GM19043 (cell line): ENCODE measurements around the gene MYO10.

Experiments used
- ATAC-seq: cut with Tn5 transposase; IDR thresholded peaks from one replicate; pipeline ENCODE4 v1.9.1; 2021; ENCODE audit warnings: low read depth; ENCODE audit not compliant: unreplicated experiment

MYO10 gene

DNA sequence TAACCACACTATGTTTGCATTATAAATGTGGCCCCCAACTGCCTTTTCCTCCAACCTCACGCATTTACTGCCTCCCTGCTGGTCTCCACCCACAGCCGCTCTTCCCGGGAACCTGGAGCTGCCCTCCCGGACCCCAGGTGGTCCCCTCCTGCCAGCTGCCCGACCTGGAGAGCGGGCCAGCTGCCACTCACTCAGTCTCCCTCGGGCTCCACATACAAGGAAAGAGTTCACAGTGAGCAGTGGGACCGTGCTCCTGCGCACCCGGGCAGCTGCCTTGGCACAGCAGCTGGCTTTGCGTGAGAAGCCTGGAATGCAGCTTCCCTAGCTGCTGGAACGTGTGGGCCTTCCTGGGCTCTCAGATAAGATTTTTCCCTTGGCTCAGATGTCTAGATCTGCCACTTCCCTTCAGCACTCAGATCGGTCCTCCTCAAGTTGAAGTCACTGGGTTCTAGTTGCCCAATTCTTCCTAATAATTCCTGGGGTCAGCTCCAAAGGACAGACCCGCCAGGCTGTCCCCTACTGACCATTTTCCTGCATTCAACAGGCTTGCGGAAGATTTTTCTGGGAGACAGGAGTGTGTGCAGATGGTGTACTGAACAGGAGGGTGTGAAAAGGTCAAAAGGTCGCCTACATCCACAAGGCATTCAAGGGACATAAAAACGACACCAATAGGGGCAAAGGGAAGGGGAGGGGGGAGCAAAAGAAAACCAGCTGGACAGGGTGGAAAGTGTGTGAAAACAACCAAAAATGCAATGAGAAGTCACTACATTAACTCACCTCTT, 69.1 kb downstream of the MYO10 start:
- no peak for ATAC-seq

DNA sequence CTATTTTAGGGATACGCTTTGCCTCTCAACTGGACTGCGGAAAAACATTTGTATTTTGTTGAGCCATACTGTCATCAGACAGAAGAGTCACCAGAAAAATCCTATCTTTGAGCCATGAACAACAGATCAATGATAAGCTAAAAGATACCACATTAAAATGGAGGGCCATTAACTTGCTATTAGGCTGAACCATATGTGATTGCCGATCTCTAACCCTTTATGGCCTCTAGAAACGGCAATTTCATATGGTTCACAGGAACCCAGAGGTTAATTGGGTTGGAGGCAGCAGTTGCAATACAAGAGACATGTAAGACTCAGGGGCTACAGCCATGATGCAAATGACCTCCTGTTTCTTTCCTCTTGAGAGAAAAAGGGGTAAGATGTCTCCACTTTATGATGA, 69.8 kb downstream of the MYO10 start:
- no peak for ATAC-seq

DNA sequence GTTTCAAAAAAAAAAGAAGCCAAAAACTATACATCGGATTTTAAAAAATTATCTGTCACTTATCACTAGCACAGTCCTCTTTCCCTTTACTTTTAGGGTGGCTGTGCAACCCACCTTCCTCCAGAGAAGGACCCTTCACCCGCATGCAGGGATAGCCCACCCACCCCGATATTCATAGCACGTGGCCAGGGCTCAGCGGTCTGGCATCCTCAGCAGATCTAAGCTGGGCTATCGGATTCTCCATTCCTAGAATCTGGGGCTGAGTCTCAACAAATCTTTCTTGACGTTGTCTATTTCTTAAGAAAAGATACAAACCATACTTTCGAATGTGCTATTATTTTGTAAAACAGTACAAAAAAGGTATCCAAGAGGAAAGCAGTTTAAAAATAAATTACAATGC, 70.9 kb downstream of the MYO10 start:
- no peak for ATAC-seq

DNA sequence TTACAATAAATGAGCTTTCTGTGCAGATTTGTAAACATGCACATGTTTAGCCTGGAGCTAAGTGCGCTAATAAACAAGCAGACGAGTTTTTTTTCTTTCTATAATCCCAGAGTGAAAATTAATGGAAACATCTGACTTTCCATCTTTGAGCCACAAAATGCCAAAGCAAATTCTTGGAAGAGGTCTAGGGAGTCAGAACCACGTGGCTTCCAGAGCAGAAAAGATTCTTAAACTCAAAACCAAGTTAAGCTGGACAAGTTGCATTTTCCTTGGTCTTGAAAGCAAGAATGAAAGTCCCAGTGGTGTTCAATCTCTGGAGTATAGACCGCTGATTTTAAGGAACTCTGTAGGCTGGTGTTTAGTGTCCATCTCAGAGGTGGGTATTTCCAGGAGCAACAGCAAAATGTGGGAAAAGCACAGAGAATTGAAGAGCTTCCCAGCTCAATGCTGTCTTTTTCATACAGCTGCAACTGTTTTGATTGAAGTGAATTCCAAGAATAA, 71.4 kb downstream of the MYO10 start:
- no peak for ATAC-seq

DNA sequence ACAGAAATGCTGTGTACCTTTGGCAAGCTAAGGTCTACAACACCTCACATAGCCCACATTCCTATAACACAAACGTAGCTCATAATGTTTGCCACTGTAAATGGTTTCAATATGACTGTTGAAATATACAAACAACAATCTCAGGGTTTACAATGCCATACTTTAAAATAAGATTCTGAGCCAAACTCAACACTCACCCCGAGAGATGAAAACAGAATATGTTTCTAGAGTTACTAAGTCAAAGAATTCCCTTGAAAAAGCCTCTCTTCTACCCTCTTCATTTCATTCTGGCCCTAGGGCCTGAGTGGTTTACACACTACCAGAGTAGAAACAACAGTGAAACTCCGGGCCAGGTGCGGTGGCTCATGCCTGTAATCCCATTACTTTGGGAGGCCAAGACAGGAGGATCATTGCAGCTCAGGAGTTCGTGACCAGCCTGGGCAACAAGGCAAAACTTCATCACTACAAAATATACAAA, 72.6 kb downstream of the MYO10 start:
- ATAC-seq, result no peak

DNA sequence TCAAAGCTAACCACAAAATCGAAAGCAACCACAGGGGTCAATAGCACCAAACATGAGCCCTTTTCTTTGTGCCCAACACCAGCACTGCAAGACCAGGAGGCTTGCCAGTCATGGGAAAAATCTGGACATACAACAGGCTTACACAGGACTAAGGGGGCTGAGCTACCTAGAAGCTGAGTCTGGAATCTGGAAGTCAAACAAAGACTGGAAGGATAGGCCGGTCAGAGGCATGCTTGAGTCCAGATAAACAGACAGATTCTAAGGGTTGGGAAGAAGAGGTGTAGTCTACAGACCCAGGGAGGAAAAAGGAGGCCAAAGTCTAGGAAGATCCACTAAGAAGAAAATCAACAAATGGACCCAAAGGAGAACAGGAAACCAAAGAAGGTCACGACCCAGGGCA, 73.3 kb downstream of the MYO10 start:
- ATAC-seq, result no peak

DNA sequence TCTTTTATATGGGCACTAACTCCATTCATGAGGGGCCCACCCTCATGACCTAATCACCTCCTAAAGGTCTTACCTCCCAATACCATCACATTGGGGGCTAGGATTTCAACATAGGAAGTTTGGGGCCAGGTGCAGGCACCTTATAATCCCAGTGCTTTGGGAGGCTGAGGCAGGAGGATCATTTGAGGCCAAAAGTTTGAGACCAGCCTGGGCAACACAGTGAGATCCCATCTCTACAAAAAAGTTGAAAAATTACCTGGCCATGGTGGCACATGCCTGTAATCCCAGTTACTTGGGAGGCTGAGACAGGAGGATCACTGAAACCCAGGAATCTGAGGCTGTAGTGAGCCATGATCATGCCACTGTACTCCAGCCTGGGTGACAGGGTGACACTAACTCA, 76.7 kb downstream of the MYO10 start:
- no peak for ATAC-seq

DNA sequence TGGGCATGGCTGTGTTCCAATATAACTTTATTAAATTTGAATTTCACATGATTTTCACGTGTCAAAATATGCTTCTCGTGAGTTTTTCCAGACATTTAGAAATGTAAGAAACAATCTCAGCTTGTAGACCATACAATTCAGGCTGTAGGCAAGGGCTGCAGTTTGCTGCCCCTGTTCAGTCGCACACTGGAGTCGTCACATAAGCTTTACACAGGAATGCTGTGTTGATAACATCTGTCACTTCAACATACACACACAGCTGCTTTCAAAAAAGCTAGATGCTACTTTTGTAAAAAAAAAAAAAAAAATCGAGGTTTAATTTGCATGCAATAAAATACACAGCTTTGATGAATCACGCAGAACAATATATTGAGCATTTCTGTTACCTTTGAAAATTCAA, 77.9 kb downstream of the MYO10 start:
- ATAC-seq, result no peak

DNA sequence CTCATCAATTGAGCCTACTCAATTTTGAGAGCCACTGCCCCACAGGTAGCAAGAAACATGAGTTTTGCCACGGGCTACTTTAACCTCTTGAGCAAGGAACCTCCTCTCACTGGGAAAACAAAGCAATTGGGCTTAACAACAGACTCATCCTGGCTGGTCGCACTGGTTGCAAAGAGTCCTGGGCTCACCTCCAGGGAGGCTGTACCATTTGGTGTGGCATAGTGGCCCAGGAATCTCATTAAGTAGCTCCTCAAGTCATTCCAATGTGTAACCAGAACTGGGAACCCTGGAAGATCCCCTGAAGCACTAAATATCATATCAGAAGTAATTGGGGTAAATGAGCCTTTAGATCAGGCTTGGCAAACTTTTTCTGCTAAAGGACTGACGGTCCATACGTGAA, 78.5 kb downstream of the MYO10 start:
- ATAC-seq, result no peak

DNA sequence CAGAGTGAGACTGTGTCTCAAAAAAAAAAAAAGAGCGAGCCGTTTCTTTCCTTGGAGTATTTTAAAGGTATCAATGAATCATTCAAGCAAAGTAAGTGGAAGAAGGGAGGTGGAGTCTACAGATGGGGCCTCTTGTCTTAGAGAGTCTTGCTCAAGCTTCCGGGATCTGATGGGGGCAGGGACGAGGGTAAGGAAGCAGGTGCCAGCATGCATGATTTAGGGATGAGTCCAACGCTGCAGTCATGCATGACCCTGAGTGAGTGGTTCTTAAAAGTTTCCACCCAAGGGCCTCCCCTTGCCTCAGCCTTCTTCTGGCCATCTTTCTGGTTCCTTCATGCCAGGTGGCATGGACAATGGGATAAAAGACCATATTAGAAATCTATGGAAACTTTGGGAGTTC, 79.6 kb downstream of the MYO10 start:
- ATAC-seq, result no peak

DNA sequence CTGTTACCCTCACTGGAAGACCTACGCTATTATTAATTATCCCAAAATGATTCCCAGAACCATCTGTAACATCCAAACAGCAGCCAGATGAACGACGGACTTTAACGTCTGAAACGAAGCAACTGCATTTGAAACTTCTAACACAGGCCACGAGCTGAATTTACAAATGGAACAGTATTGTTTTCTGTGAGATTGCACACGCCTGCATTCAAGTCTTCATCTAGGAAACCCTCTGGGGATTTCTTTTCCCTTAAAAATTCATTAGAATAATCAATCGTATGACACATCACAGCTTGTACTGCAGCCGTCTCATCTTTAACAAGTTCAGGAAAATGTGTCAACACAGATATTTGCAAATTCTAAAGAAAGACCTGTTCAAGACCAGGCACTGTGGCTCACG, 80.2 kb downstream of the MYO10 start:
- no peak for ATAC-seq

DNA sequence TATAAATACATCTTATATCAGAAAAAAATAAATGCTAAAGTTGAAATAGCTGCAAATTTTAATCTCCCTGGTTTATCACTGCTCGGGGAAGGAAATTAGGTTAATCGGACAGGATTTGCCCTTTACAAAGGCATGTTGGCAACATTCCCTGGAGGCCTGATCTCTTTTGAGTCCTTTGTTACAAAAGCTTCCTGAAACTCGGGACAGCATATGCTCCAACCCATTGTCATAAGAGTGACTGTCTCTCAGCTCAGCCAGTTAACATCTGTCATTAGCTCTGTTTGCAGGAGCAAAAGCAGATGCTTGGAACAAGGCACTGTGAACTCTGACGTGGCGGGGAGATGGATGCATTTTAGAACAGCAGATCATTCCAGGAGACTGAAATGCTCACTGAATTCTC, 80.6 kb downstream of the MYO10 start:
- no peak for ATAC-seq

DNA sequence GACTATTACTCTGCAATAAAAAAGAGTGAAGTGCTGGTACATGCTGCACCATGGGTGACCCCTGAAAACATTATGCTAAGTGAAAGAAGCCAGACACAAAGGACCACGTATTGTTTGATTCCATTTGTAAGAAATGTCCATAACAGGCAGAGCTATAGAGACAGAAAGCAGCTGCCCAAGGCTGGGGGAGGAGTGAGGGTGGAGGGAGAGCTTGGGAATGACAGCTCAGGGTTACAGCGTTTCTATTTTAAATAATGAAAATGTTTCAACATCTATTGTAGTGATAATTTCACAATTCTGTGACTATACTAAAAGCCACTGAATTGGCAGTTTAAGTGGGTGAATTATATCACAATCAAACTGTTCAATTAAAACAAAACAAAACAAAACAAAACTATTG, 81.7 kb downstream of the MYO10 start:
- ATAC-seq, result no peak

DNA sequence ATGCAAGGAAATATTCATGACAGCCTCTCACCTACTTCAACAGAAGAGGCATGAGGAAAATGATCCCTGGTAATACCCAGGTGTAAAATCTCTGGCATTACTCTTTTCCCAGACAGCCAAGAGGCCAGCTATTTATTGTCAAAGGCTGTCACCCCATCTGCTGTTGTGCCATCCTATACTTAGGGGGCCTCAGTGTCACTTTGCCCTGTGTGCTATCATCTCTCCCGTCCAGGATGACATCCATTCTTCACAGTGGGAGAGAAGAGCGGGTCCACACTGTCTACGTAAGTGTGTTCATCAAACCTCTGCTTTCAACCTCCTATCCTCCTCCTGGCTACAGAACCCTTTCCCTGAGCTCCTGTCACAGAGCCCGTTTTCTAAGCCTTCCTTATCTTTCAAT, 82.6 kb downstream of the MYO10 start:
- ATAC-seq, result no peak

DNA sequence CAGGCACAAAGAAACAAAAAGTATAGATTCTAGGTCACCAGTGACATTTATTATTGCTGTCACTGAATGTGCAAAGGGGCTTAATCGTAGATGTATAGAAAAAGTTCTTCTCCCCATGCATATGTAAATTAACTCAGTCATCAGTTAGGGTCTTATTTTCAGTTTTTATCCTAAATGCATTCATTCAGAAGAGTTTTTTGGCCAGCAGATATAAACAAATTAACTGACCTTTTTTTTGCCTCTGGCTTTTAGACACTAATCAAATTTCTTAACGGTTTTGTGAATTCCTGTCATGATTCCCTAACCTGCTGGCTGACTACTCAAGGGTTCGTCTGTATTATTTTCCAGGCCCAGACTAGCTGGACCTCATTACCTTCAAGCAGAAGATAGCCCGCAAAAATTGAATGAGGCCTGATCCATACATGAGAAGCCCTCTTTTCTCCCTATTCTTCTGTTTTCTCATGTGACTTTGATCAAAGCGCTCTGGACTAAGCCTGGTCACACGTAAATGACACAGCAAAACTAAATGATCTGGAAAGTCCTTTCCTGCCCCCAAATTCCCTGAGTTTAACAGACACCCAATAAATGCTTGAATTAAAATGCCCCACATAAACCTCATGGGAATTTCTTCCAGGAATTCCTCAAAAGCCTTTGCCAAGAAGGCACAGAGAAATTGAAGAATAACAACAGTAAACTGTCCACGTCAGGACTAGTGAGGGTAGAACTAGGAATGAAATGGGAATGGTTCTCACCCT, 83.7 kb downstream of the MYO10 start:
- ATAC-seq, result no peak

DNA sequence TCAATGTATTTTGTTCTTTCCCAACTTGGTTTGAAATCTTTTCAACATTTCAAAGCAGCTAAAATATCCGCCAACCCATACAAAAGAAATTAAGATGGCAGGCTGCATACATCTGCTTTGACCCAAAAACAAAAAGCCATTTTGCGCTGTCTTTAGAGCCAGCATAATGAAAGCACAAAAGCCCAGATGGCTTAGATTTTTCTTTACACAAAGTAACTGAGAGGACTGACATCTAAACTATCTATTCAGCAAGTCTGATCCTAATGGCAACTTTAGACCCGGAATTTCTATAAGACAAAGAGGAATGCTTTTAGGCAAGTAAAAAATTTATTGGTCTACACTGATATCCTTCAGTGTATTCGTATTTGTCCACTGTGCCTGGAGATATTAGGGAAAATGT, 86.3 kb downstream of the MYO10 start:
- no peak for ATAC-seq

DNA sequence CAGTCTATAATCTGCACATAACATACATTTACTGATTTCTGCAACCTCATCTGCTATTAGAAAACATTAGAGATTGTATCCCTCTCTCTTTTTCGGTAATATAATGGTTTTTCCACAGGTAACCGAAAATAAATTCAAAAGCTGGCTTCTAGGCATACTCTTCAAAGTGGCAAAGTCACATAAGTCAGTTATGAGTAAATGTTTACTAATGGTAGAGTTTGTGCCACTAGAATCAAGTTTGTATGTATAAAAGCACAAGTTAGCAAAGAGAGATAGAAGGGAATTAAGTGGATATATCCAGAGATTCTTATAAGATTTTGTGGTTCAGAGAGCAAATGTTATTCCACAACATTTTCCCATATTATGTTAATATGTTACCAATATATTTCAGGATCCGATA, 86.9 kb downstream of the MYO10 start:
- no peak for ATAC-seq

DNA sequence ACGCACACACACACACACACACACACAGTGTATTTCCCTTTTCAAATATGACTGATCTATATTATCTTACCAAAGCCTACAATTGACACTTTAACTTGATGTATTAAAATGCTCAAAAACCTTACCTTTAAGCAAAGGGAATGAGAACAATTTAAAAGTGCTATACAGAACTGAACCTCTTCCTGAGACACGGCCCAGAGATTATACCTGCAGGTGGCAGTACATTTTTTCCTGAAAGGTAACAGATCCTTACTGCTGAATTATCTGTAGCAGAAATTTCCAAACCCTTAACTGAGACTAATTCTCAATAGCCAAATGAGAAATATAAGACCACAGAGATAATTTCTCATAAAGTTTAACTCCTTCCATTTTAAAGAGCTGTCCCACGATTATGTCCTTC, 91.1 kb downstream of the MYO10 start:
- no peak for ATAC-seq

DNA sequence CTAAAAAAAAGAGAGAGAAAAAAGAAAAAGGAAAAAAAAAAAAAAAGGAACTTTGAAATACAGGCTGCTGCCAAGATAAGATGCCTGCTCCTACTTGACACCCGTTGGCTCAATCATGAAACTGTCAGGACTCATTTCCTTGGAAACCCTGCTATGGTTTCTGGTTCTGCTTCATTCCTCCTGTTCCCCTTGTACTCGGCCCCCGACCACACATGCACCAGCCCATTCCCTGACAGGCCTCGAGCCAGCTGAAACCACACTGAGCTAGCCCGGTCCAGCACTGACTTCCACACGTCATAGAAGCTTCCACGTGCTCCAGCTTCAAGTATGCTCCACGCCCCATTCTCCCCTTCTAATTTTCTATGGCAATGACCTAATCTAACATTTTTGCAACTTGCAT, 93.2 kb downstream of the MYO10 start:
- no peak for ATAC-seq

DNA sequence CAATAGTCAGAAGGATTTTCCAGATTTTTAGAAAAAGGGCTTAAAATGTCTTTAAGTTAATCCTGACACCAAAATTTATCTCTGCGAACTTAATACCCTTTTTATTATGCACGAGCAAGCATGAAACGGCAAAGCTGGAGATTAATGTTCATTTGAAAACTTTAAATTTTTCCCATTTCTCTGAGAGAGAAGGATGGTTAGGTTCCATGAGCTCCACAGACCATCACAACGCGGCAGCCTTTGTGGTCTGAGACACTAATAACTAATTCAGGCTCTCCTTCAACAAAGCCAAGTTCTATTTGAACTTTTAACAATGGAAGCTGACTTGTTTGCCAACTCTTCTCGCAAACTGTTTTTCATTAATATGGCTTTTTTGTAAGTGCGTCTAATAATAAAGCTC, 94.7 kb downstream of the MYO10 start:
- ATAC-seq, result no peak

DNA sequence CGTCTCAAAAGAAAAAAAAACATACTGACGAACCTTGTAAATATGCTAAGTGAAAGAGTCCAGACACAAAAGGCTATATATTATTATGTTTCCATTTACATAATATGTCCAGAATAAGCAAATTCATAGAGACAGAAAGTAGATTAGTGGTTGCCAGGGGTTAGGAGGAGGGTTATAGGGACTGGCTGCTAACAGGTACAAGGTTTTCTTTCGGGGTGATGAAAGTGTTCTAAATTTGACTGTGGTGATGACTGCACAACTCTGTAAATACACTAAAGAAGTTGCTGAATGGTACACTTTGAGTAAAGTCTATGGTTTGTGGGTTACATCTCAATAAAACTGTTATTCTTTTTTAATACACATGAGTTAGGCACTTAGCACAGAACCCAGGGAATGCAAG, 98.8 kb downstream of the MYO10 start:
- no peak for ATAC-seq

DNA sequence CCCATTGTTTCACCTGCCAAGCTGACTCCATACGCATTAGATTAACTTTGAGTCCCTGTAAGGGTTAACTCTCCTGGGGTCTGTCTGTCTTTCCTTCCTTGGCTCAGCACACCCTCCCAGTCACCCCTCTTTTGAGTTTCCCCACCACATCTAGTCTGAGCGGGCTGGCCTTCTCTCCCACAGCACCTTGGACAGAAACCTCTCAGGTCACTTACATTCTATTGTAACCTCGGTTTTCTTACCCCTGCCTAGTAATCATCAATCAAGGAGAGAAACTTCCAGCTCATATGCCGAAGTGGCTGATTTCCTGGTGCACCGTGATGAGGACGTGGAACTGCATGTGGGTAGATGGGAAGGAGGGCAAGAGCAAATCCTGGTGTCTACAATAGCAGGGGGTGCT, 102.1 kb downstream of the MYO10 start:
- ATAC-seq, result no peak
